ENCODE measurements around the gene MARS1. TPM values are rescaled to one million over a fixed set of nuclear protein-coding genes. Genes with fewer than 3 reads are reported as not detected.

Gene MARS1
- total RNA-seq, 3 donors from 2014 or later (not counting 1 experiment from before 2014, with no cell fraction given), result 200 to 237 (median 218) TPM

- Mint-ChIP-seq H3K27ac (peak overlapping the region; percentile 62 to 70), H3K36me3 (peaks cover 15% of the 10 kb centered on the region), H3K9me3 (no peaks in the 10 kb centered on the region), H3K27me3 (ENCODE audit: low read depth in 2 of 2) (no peaks in the 10 kb centered on the region), H3K4me3 (peak overlapping the region; percentile 49), H3K4me1 (peaks cover 71 to 87% of the 10 kb centered on the region in 2 donors)
- Histone ChIP-seq H3K36me3 (ENCODE audit: control insufficient read depth, insufficient read depth, low read length) (peaks cover 61% of the 10 kb centered on the region), H3K9me3 (ENCODE audit: control insufficient read depth, insufficient read depth, low read length) (no peaks in the 10 kb centered on the region), H3K4me3 (ENCODE audit: low read length) (no peak overlapping the region), H3K27ac (ENCODE audit: low read length) (no peak overlapping the region), H3K27me3 (ENCODE audit: control insufficient read depth, insufficient read depth, low read length) (no peaks in the 10 kb centered on the region), H3K4me1 (ENCODE audit: control insufficient read depth, insufficient read depth, low read length) (peaks cover 51% of the 10 kb centered on the region)
- WGBS (ENCODE audit: insufficient coverage), result 78% methylated on average over 10 of the region's 10 CpGs
- intact Hi-C loops (cut with micrococcal nuclease), result no loop called here
- DNase-seq (no peak), ATAC-seq (peak in 2 of 3 donors; percentile 12 to 15)
- TF ChIP-seq CTCF (IDR thresholded peaks at IDR 0.05), result no peak
Measured at GRCh38 chr12:57469296-57470164, 18.3 kb upstream of the MARS1 start.

- peaks cover 70 to 87% of the 10 kb centered on the region in 2 donors for H3K4me1 Mint-ChIP-seq
- H3K27ac ChIP-seq (ENCODE audit: low read length), result no peak overlapping the region
Measured at GRCh38 chr12:57470286-57470969, 17.4 kb upstream of the MARS1 start.

GRCh38 chr12:57470970-57471656 is 16.8 kb upstream of the MARS1 start:
- peaks cover 19% of the 10 kb centered on the region for H3K36me3 Mint-ChIP-seq
- intact Hi-C loops (cut with micrococcal nuclease), result no loop called here
- Histone ChIP-seq H3K27ac (ENCODE audit: low read length) (peak overlapping the region; percentile 2), H3K9me3 (ENCODE audit: control insufficient read depth, insufficient read depth, low read length) (no peaks in the 10 kb centered on the region), H3K27me3 (ENCODE audit: control insufficient read depth, insufficient read depth, low read length) (no peaks in the 10 kb centered on the region), H3K4me3 (ENCODE audit: low read length) (no peak overlapping the region), H3K4me1 (ENCODE audit: control insufficient read depth, insufficient read depth, low read length) (peaks cover 66% of the 10 kb centered on the region), H3K36me3 (ENCODE audit: control insufficient read depth, insufficient read depth, low read length) (peaks cover 68% of the 10 kb centered on the region)
- peaks cover 64 to 84% of the 10 kb centered on the region in 2 donors for H3K4me1 Mint-ChIP-seq
- H3K9me3 Mint-ChIP-seq, result no peaks in the 10 kb centered on the region
- no peaks in the 10 kb centered on the region for H3K27me3 Mint-ChIP-seq (ENCODE audit: low read depth in 2 of 2)
- DNase-seq, result no peak
- WGBS (ENCODE audit: insufficient coverage), result 96% methylated on average over 4 of the region's 4 CpGs
- H3K27ac Mint-ChIP-seq, result peak overlapping the region; percentile 74 to 79
- no peak for TF ChIP-seq CTCF (IDR thresholded peaks at IDR 0.05)
- no peak for ATAC-seq
- H3K4me3 Mint-ChIP-seq, result peak overlapping the region; percentile 6

More at GRCh38 chr12:57470286-57470969, 17.4 kb upstream of the MARS1 start:
- Histone ChIP-seq H3K9me3 (ENCODE audit: control insufficient read depth, insufficient read depth, low read length) (no peaks in the 10 kb centered on the region), H3K27me3 (ENCODE audit: control insufficient read depth, insufficient read depth, low read length) (no peaks in the 10 kb centered on the region), H3K4me1 (ENCODE audit: control insufficient read depth, insufficient read depth, low read length) (peaks cover 60% of the 10 kb centered on the region), H3K36me3 (ENCODE audit: control insufficient read depth, insufficient read depth, low read length) (peaks cover 68% of the 10 kb centered on the region), H3K4me3 (ENCODE audit: low read length) (no peak overlapping the region)
- WGBS (ENCODE audit: insufficient coverage), result 97% methylated on average over 14 of the region's 14 CpGs
- H3K36me3 Mint-ChIP-seq, result peaks cover 19% of the 10 kb centered on the region
- no peak for TF ChIP-seq CTCF (IDR thresholded peaks at IDR 0.05)
- intact Hi-C loops (cut with micrococcal nuclease), result no loop called here
- H3K27ac Mint-ChIP-seq, result peak overlapping the region; percentile 74 to 79
- H3K27me3 Mint-ChIP-seq (ENCODE audit: low read depth in 2 of 2), result no peaks in the 10 kb centered on the region
- no peaks in the 10 kb centered on the region for H3K9me3 Mint-ChIP-seq
- DNase-seq (no peak), ATAC-seq (no peak)
- H3K4me3 Mint-ChIP-seq, result no peak overlapping the region
